ENCODE measurements around the gene TCEA2. TPM values are rescaled to one million over a fixed set of nuclear protein-coding genes. Genes with fewer than 3 reads are reported as not detected.

Gene TCEA2
- total and polyA plus RNA-seq, 2 of the 13 experiments (the other 11 are each of a cell fraction or from before 2014, with no cell fraction given): 28.1 to 33.7 TPM

DNA sequence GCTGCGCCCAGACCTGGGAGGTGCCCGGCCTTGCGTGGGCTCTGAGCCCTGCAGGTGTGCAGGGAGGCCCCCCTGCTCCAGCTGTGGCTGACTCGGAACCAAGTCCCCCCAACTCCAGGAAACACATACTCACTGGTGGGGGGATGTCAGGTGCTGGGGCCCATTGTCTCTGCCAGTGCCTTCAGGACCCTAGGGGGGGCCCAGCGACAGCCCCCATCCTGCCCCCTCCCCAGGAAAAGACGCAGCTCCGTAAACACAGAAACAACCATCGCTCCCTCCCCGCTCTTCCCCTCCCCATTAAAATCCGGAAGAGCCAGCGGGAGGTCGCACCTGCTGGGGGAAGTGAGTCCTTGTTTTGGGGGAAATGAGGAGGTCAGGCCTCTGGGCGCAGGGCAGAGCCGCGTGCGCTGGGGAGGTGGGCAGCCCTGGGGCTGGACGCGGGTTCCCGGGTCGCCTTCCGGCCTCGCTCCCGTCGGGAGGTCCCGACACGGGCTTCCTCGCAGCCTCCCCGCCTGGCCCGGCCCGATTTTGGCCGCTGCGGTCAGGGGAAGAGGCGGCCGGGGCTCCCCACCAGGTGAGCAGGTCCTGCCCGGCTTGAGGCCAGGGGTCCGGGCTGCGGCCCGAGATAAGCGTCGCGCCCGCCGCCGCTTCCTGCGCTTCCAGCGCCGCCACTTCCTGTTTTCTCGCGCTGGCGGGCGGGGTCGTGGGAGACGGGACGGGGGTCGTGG is 20.8 kb upstream of the TCEA2 start (continued):
- TF ChIP-seq ZNF274 (CRISPR knock-in tag; IDR thresholded peaks at IDR 0.05): no peak; the same call in 1 of the 2 replicates
- no peak for TF ChIP-seq LCORL (IDR thresholded peaks at IDR 0.05)
- TF ChIP-seq LCORL (CRISPR knock-in tag; IDR thresholded peaks at IDR 0.05): peak; percentile 73; the same call in 1 of the 2 replicates
- TF ChIP-seq ZNF589 (CRISPR knock-in tag; conservative IDR thresholded peaks at IDR 0.05): 0 out of 2 replicates have a peak, but pooled peaks have one; percentile 32
- TF ChIP-seq ZNF431 (CRISPR knock-in tag; IDR thresholded peaks at IDR 0.05; ENCODE audit: borderline replicate concordance, low read depth): no peak
- peak; percentile 21; the same call in 1 of the 2 replicates for TF ChIP-seq SIN3A (IDR thresholded peaks at IDR 0.05; ENCODE audit: borderline replicate concordance, low read depth, low read length)
- no peak for TF ChIP-seq CEBPB (IDR thresholded peaks at IDR 0.05; ENCODE audit: borderline replicate concordance, low read depth, low read length)
- TF ChIP-seq, protein P1, sequence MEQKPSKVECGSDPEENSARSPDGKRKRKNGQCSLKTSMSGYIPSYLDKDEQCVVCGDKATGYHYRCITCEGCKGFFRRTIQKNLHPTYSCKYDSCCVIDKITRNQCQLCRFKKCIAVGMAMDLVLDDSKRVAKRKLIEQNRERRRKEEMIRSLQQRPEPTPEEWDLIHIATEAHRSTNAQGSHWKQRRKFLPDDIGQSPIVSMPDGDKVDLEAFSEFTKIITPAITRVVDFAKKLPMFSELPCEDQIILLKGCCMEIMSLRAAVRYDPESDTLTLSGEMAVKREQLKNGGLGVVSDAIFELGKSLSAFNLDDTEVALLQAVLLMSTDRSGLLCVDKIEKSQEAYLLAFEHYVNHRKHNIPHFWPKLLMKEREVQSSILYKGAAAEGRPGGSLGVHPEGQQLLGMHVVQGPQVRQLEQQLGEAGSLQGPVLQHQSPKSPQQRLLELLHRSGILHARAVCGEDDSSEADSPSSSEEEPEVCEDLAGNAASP (CRISPR knock-in tag; IDR thresholded peaks at IDR 0.05; ENCODE audit: borderline replicate concordance): peak; percentile 64; the same call in 1 of the 2 replicates
- TF ChIP-seq FOSL1 (CRISPR knock-in tag; IDR thresholded peaks at IDR 0.05; ENCODE audit: borderline replicate concordance): peak; percentile 26; the same call in 1 of the 2 replicates
- TF ChIP-seq ZNF747 (CRISPR knock-in tag; IDR thresholded peaks at IDR 0.05; ENCODE audit: borderline replicate concordance): peak; percentile 92
- no peak for TF ChIP-seq MTF2 (CRISPR knock-in tag; IDR thresholded peaks at IDR 0.05; ENCODE audit: borderline replicate concordance)
- TF ChIP-seq, protein P2, sequence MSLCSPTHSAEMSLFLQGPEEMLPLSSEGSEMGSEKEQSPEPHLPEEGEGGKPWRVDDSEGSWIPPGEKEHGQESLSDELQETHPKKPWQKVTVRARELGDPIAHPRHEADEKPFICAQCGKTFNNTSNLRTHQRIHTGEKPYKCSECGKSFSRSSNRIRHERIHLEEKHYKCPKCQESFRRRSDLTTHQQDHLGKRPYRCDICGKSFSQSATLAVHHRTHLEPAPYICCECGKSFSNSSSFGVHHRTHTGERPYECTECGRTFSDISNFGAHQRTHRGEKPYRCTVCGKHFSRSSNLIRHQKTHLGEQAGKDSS (CRISPR knock-in tag; IDR thresholded peaks at IDR 0.05; ENCODE audit: borderline replicate concordance, low read depth): no peak
- TF ChIP-seq, protein P3, sequence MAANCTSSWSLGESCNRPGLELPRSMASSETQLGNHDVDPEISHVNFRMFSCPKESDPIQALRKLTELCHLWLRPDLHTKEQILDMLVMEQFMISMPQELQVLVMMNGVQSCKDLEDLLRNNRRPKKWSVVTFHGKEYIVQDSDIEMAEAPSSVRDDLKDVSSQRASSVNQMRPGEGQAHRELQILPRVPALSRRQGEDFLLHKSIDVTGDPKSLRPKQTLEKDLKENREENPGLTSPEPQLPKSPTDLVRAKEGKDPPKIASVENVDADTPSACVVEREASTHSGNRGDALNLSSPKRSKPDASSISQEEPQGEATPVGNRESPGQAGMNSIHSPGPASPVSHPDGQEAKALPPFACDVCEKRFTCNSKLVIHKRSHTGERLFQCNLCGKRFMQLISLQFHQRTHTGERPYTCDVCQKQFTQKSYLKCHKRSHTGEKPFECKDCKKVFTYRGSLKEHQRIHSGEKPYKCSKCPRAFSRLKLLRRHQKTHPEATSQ (CRISPR knock-in tag; IDR thresholded peaks at IDR 0.05; ENCODE audit: borderline replicate concordance): no peak; the same call in 1 of the 2 replicates
- TF ChIP-seq, protein P4, sequence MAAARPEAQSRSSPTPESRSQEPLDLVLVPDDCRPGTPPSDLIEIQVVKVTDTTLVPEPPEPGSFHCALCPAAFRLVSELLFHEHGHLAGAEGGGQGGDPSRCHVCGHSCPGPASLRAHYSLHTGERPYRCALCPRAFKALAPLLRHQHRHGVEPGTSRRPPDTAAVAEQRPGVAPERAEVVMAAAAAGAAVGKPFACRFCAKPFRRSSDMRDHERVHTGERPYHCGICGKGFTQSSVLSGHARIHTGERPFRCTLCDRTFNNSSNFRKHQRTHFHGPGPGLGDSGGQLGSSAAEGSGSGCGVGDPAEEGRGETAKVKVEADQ (CRISPR knock-in tag; IDR thresholded peaks at IDR 0.05; ENCODE audit: borderline replicate concordance): no peak
- TF ChIP-seq HOXA3 (CRISPR knock-in tag; IDR thresholded peaks at IDR 0.05): peak; percentile 58
- peak; percentile 34 for TF ChIP-seq PITX1 (CRISPR knock-in tag; IDR thresholded peaks at IDR 0.05)
- TF ChIP-seq NR2F1 (CRISPR knock-in tag; IDR thresholded peaks at IDR 0.05): no peak
- TF ChIP-seq ZNF251 (CRISPR knock-in tag; IDR thresholded peaks at IDR 0.05): no peak
- TF ChIP-seq, protein P5, sequence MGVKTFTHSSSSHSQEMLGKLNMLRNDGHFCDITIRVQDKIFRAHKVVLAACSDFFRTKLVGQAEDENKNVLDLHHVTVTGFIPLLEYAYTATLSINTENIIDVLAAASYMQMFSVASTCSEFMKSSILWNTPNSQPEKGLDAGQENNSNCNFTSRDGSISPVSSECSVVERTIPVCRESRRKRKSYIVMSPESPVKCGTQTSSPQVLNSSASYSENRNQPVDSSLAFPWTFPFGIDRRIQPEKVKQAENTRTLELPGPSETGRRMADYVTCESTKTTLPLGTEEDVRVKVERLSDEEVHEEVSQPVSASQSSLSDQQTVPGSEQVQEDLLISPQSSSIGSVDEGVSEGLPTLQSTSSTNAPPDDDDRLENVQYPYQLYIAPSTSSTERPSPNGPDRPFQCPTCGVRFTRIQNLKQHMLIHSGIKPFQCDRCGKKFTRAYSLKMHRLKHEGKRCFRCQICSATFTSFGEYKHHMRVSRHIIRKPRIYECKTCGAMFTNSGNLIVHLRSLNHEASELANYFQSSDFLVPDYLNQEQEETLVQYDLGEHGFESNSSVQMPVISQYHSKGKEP (CRISPR knock-in tag; IDR thresholded peaks at IDR 0.05): no peak
- no peak for TF ChIP-seq FOXJ3 (CRISPR knock-in tag; IDR thresholded peaks at IDR 0.05; ENCODE audit: borderline replicate concordance)
- peak; percentile 74; the same call in 1 of the 2 replicates for TF ChIP-seq ZNF670 (CRISPR knock-in tag; IDR thresholded peaks at IDR 0.05; ENCODE audit: borderline replicate concordance)
- peak; percentile 93 for TF ChIP-seq KDM2A (CRISPR knock-in tag; IDR thresholded peaks at IDR 0.05; ENCODE audit: borderline replicate concordance, low read depth)
- TF ChIP-seq MXD4 (CRISPR knock-in tag; IDR thresholded peaks at IDR 0.05): 0 out of 2 replicates have a peak, but pooled peaks have one; percentile 41
